Stimulated activated CD8-positive, alpha-beta memory T cell treated with anti-CD3 and anti-CD28 coated beads, Interleukin-2, amount 100 ng/mL, for 1 hour (primary cell): ENCODE results near the gene UBE2O.
A peak's percentile ranks its signal among the peaks of the same experiment; 100 is the strongest.

ENCODE experiments used
- DNase-seq, 2 donors: peaks; one replicate each; pipeline ENCODE4 v3.0.0-alpha.2; 2020; ENCODE audit warnings: low read depth in 2 of 2

UBE2O gene

DNA sequence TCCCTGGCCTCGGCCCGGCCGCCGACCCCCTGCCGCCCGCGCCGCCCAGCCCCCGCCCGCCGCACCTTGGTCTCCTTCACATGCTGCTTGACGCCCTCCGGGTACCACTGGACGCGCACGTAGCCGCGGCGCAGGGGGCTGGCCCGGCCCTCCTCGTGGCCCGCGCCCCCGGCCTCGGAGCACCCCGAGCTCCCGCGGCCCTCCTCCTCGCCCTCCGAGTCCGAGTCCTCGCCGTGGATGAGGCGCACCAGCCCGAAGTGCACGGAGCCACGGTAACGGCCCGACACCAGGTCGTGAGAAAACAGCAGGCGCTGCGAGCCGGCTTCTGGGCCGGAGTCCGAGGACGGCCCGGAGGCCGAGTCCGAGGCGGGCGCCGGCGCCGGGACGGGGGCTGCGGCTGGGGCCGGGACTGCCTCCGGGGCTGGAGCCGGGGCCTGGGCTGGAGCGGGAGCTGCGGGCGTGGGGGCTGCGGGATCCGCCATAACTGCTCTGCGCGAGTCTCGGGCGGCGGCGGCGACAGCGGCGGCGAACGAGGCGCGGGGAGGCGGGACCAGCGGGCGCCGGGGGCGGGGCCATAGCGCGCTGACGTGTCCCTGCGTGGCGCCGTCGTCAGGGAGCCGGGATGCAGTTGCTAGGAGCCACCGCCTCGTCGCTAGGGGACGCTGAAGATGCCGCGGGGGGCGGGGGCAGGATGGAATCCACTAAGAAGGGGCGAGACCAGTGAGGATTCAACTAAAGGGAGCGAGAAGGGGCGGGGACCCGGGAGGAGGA, at the start of gene UBE2O:
Gene UBE2O, minus strand, starts transcription at position 493 of the 771 bp plus-strand sequence. Its CDS starts 11 bp downstream, at position 482.
- peak; percentile 78 to 82 for DNase-seq

DNA sequence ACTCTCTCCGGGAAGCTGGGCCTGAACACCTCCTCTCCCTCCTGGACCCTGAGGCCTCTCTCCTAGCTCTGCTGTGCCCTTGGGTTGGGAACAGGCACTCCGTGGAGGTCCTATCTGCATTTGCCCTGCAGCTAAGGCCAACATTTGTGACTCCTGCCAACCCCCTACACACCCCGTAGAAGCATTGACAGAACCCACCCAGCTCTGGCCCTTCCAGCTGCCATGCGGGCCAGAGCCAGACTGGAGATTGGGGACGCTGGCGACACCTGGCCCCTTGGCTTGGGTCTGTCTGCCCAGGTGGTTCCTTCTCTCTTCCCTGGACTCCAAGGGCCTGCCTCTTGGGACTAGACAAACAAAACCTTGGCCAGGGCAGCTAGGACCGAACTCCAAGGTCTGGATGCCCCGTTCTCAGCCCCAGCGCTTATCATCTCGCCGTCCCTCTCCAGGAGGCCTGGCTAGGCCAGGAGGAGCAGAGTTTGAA, 48.9 kb upstream of the UBE2O start:
- DNase-seq, result no peak

DNA sequence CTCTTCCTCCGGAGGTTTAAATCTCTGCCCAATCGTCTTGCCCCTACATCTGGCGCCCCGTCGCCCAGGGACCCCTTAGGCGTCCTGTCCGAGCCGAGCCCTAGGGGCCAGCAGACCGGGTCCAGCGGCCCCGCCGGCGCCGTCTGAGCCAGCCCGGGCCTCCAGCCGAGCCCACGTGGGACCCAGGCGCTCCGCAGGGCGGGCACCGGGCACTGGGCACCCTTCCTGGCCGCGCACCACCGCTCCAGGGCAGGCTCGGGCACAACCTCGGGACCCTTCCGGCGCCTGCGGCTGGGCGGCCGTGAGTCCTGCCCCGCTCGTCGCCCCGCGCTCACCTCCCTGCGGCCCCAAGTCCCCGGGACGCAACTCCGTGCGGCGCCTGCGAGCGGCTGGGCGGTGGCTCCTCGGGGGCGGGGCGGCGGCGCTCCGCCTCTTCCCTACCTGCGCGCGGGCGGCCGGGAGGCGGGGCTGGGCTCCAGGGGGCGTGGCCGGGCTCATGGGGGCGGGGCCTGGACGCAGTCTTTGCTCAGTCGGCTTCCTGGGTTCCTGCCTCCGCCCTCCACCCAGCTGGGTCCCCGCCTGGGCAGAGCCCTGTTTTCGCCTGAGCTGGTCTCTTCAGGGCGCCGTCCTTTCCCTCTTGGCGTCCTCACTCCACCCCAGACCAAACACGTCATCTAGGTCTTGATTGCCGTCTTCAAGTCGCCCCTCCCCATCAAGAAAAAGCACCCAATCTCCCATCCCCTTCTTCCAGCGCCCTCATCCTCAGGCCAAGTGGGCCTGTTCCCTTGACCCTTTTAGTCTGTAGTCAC, 48.3 kb upstream of the UBE2O start, which contains the start of gene RHBDF2:
Gene RHBDF2, minus strand, starts transcription at position 406 of the 809 bp plus-strand sequence. CDS start 19,899 bp downstream, outside the sequence.
- peak; percentile 94 to 98 for DNase-seq

DNA sequence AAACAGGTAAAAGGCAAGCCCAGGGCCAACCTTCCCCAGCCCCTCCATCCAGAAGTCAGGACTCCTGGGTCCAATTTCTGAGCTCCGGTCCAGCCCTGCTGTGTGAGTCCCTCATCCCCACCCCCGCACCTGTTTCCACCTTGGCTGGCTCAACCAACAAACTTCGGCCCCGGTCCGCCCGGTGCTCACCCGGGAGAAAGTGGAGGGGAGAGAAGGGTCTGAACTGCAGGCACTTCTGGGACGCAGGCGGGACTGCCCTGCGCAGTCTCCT, 47.7 kb upstream of the UBE2O start:
- DNase-seq, result no peak

GRCh38 chr17:76500074-76500746, 47.3 kb upstream of the UBE2O start:
- DNase-seq, result no peak

DNA sequence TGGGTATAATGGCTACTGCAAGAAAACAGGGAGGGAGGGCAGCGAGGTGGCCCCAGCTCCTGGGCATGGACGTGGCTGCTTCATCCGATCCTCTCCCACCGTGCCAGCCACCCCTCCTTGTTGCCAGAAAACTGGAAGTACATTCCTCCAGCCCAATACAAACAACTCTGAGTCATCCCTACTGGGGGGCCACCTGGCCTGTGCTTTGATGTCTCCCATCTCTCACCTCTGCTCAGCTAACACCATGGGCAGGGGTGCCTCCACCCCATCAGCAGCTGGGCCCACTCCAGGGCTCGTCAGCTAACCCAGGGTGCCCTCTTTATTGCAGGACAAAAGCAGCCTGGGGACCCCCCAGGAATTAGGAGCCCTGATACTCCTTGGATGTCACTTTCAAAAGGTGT, 46.3 kb upstream of the UBE2O start:
- no peak for DNase-seq

- no peak for DNase-seq
Measured at GRCh38 chr17:76498876-76499251, 45.9 kb upstream of the UBE2O start.

GRCh38 chr17:76497979-76498875, 45.3 kb upstream of the UBE2O start:
- DNase-seq, result no peak

DNA sequence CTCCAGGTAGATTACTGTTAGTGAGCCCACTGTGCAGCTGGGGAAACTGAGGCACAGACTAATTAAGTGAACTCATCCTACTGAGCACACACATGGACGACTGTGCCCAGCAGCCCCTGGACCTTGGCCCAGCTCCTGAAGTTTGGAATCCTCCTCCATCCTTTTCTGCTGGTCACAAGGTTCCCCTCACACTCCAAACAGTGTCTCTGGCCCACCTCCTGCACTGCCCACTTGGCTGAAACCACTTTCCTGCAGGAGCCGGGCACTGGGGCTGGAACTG, 44.7 kb upstream of the UBE2O start:
- no peak for DNase-seq

DNA sequence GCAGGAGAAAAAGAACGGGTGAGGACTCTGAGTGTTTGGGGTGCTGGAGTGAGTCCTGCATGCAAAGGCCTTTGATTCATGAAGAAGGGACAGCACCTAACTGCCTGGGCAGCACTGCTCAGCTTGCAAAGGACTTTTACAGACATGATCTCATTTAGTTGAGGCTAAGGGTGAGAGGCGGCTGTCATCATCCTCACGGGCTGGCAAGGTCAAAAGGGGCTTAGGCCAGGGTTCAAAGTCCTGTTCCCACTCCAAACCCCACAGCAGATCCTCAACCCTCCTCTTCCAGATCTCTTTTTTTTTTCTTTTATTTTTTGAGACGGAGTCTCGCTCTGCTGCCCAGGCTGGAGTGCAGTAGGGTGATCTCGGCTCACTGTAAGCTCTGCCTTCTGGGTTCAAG, 43.5 kb upstream of the UBE2O start:
- DNase-seq, result no peak

DNA sequence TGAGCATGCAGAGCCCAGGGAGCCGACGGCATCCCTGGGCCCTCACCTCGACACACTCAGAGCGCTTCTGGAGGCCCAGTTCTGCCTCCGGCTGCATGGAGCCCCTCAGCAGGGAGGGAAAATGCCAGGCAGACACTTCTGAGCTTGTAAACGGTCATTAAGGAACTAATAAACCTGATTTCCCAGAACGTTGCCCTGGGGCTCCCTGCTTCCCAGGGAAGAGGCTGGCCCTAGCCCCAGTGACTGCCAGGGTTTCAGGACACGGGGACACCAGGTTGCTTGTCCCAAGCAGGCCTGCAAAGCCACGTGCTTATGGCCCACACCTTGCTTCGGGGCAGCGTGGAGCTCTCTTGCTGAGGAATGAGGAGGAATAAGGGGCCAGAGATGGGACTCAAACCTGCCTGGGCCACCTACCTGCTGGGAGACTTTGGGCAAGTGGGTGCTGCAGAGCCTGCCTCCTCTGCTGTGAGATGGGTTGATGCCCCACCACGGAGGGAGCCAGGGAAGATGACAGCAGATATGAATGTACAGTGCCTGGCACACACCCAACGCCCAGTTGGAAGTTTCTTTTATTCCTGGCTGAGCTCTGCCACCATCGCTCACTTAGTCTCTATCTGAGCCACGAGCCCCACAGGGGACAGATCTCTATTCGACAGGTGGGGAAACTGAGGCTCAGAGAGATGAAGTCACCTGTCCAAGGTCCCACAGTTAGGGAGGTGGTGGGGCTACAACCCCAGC, 42.9 kb upstream of the UBE2O start:
- no peak for DNase-seq

GRCh38 chr17:76493505-76494167, 40.7 kb upstream of the UBE2O start:
- DNase-seq, result no peak

DNA sequence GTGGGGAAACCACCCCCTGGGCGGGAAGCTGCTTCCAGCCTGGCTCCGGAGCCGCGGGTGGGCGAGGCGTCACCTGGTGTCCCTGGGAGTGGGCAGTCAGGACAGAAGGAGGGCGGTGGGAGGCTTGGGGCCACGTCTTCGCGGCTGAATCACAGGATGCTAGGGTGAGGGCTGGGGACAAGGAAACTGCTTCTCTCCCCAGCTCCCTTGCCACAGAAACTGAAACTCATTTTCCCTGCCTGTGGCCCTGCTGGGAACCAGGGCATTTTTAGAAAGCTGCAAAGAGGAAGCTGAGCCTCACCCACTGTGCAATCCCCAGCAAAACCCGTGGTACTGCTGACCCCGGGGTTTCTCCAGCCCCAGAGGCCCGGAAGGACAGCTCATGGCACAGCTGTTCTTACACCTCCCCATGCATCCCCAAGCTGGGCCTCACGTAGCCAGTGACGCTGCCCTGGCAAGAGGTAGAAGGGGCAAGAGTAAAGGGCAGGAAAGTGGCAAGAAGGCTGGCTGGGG, 40.1 kb upstream of the UBE2O start:
- DNase-seq, result no peak

- DNase-seq, result no peak
Measured at GRCh38 chr17:76492123-76492988, 39.4 kb upstream of the UBE2O start.

GRCh38 chr17:76491271-76492122, 38.5 kb upstream of the UBE2O start:
- no peak for DNase-seq

DNA sequence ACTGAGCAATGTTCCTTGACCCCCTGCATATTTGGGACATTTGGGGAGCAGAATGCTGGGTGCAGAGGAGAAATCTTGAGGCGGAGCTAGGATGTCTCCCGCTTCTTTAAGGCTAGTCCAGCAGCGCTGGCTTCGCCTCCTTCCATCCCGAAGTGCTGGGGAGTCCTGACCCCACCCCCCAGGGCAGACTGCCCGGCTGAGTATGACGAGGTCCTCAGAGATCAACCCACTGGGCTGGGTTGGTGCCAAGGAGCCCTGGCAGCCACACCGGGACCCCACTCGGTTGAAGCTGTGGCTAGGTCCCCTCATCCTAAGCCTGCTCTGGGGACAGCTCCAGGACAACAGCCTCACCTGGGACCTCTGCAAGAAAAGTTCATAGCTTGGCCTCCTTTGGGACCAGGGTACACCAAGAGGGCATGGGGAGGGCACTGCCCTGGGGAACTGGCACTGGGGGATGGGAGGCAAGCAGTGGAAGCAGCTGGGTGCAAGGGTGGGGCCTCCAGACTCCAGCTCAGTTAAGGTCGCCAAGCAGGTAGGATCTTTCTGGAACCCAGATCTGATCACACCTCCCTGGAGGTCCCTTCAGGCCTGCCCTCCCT, 37.3 kb upstream of the UBE2O start:
- no peak for DNase-seq

DNA sequence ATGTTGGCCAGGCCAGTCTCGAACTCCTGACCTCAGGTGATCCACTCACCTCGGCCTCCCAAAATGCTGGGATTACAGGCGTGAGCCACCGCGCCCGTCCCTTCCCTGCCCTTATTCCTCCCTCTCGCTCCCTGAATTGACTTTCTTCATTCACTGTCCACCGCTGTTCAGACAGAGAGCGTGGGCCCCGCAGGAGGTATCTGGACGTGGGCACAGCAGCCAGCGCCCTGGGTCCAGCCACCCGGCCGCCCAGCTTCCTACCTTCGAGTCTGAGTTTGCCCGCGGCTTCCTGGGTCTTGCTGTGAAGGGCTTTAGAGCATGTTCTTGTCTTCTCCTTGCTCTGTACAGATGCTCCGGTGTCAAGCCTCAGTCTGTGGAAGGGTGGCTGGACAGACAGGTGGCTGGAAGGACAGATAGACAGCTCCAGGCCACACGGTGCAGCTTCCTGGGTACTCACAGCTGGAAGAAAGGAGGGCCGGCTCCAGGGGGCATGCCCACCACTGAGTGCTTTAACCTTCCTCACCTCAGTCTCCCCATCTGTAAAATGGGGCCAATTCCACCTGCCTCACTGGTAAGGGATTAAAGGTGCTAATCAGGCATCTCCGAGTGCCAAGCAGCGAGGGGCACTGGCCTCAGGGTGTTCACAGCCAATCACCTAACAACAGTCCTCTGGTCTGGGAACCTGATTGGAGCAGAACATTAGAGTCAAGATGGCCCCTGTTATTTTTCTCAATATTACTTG, 34.7 kb upstream of the UBE2O start:
- no peak for DNase-seq
